HG03439 (cell line): ENCODE measurements around the gene RAPGEF6.

Experiments
- ATAC-seq: cut with Tn5 transposase; IDR thresholded peaks from one replicate; pipeline ENCODE4 v1.9.1; 2021; ENCODE audit warnings: mild to moderate bottlenecking, moderate library complexity; ENCODE audit not compliant: unreplicated experiment

The RAPGEF6 gene

DNA sequence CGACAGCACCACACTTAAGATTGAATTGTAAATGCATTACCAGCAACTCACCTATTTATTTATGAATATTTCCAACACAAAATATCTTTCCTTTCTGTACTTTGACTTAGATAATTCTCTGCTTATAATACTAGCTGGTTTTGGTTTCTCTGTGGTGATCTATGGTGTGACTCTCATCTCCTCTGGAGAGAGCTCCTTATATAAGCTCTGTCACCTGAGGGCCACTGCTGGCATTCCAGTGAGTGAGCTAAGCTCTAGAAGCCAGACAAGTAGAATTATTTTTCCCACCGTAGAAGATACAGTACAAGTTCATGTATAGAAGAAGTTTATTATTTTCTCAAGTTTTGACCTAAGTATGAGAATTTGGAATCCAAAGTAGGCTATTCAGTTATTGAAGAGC lies 259.7 kb downstream of the RAPGEF6 start:
- ATAC-seq, result no peak
